HepG2 (cell line): ENCODE measurements around the gene PRKCE.

Experiments used
- ATF4 ChIP-seq, 2 experiments: fragments of 450-650 bp in 1 of 2; sonication (generic) in 1 of 2; formaldehyde crosslinking; IDR thresholded peaks; 2 replicates each; pipeline versions ENCODE4 v1.5.0 to v1.8.0; 2020 to 2022; ENCODE audit warnings: mild to moderate bottlenecking in 1 of 2, missing genetic modification reagents in 1 of 2
- BCLAF1 ChIP-seq: fragments of 450-650 bp; IDR thresholded peaks from 2 replicates; pipeline ENCODE4 v1.6.1; 2017; ENCODE audit warnings: mild to moderate bottlenecking
- CTCF ChIP-seq: sonication (generic); formaldehyde crosslinking; IDR thresholded peaks from 2 replicates; pipeline ENCODE4 v1.5.0; 2020; ENCODE audit warnings: mild to moderate bottlenecking, missing genetic modification reagents, moderate library complexity
- E2F2 ChIP-seq: sonication (generic); formaldehyde crosslinking; IDR thresholded peaks from 2 replicates; pipeline ENCODE4 v1.4.0; 2020; ENCODE audit warnings: missing genetic modification reagents, borderline replicate concordance
- FOXP1 ChIP-seq, 2 experiments: fragments of 450-650 bp in 1 of 2; IDR thresholded peaks; 2 replicates each; pipeline ENCODE4 v1.6.1; 2017 to 2018; ENCODE audit warnings: antibody characterized with exemption in 1 of 2
- FOXP4 ChIP-seq: sonication (generic); formaldehyde crosslinking; IDR thresholded peaks from 2 replicates; pipeline ENCODE4 v1.4.0; 2020; ENCODE audit warnings: missing genetic modification reagents
- PHB2 ChIP-seq: fragments of 450-650 bp; IDR thresholded peaks from 2 replicates; pipeline ENCODE4 v1.6.1; 2018; ENCODE audit not compliant: partially characterized antibody
- ZBTB3 ChIP-seq: sonication (generic); formaldehyde crosslinking; IDR thresholded peaks from 2 replicates; pipeline ENCODE4 v1.4.0; 2020; ENCODE audit warnings: low read depth, mild to moderate bottlenecking, moderate library complexity, missing genetic modification reagents, borderline replicate concordance
- ZBTB34 ChIP-seq: sonication (generic); formaldehyde crosslinking; IDR thresholded peaks from 2 replicates; pipeline ENCODE4 v1.8.0; 2022; ENCODE audit warnings: mild to moderate bottlenecking, missing genetic modification reagents
- ZHX1 ChIP-seq: sonication (generic); formaldehyde crosslinking; IDR thresholded peaks from 2 replicates; pipeline ENCODE4 v1.8.1; 2022; ENCODE audit warnings: low read depth, mild to moderate bottlenecking, missing genetic modification reagents
- ZNF335 ChIP-seq: sonication (generic); formaldehyde crosslinking; IDR thresholded peaks from 2 replicates; pipeline ENCODE4 v1.4.0; 2020; ENCODE audit warnings: missing genetic modification reagents
- ZNF563 ChIP-seq: sonication (generic); formaldehyde crosslinking; IDR thresholded peaks from 2 replicates; pipeline ENCODE4 v1.8.0; 2022; ENCODE audit warnings: mild to moderate bottlenecking, moderate library complexity, missing genetic modification reagents

GRCh38 chr2:45763255-45763654 lies 111.8 kb downstream of the PRKCE start:
- no peak for TF ChIP-seq ATF4 (CRISPR knock-in tag; IDR thresholded peaks at IDR 0.05)
- TF ChIP-seq CTCF (CRISPR knock-in tag), result no peak
- TF ChIP-seq ZBTB3 (CRISPR knock-in tag), result no peak
- no peak for TF ChIP-seq PHB2
- TF ChIP-seq BCLAF1, result no peak
- TF ChIP-seq FOXP4 (CRISPR knock-in tag), result no peak
- no peak for TF ChIP-seq E2F2
- no peak for TF ChIP-seq ZNF563 (CRISPR knock-in tag)
- no peak for TF ChIP-seq FOXP1 (IDR thresholded peaks at IDR 0.05)
- no peak for TF ChIP-seq FOXP1 (CRISPR knock-in tag; IDR thresholded peaks at IDR 0.05)
- TF ChIP-seq ZHX1 (CRISPR knock-in tag), result no peak
- no peak for TF ChIP-seq ZBTB34 (CRISPR knock-in tag)
- TF ChIP-seq ZNF335 (CRISPR knock-in tag), result no peak
